Right ventricle myocardium inferior (tissue), 1 donor: ENCODE results near the gene BRD3. TPM values are rescaled to one million over a fixed set of nuclear protein-coding genes. Genes with fewer than 3 reads are reported as not detected.

Experiments used
- ATAC-seq: fragments of 200-7000 bp; cut with Tn5 transposase; one replicate; pipeline ENCODE4 v1.9.1; 2020; ENCODE audit warnings: mild to moderate bottlenecking, moderate library complexity
- DNase-seq: peaks from one replicate; pipeline ENCODE4 v3.0.0; 2021; ENCODE audit errors: missing footprints
- intact Hi-C: fragments of 100-400 bp; cut with DNase I; formaldehyde crosslinking; loops from one replicate; pipeline ENCODE4 v1.11.0; 2022
- total RNA-seq: library from RNA; stranded (reverse); fragmentation: NEBNext Ultra II Directional; extraction: Animal tissue kit (Norgen Biotek cat#: 25700); gene quantifications from one replicate; pipeline ENCODE4 v1.2.1, GENCODE V29; 2021
- donor health status: DM: no; HTN: yes; CAD: no; lungs with severe emphysema.

Gene BRD3
- total RNA-seq, 1 donor from 2014 or later, result 31.6 TPM

- ATAC-seq (no peak), DNase-seq (no peak)
- intact Hi-C loops, result loop anchor here (1.0 to 5.0 kb wide), 3 partner anchors 44 to 258 kb away; partner anchors contain the start of genes BRD3OS and RXRA
Measured at GRCh38 chr9:134068744-134069479, 1.1 kb upstream of the BRD3 start.

GRCh38 chr9:134066913-134067851, 644 bp downstream of the BRD3 start:
- DNase-seq (no peak), ATAC-seq (no peak)
- intact Hi-C loops, result loop anchor here (5.0 kb wide), 1 partner anchor 260 kb away; the partner anchor contains the start of gene RXRA

- DNase-seq (no peak), ATAC-seq (no peak)
- intact Hi-C loops, result loop anchor here (5.0 kb wide), 1 partner anchor 261 kb away; the partner anchor contains the start of gene RXRA
Measured at GRCh38 chr9:134066526-134066912, 1.3 kb downstream of the BRD3 start.

- ATAC-seq, result no peak
- DNase-seq, result no peak
- intact Hi-C loops, result loop anchor here (5.0 kb wide), 1 partner anchor 261 kb away; the partner anchor contains the start of gene RXRA
Measured at GRCh38 chr9:134065612-134066419, 2.0 kb downstream of the BRD3 start.

- DNase-seq, result no peak
- ATAC-seq, result no peak
- intact Hi-C loops, result loop anchor here (5.0 kb wide), 1 partner anchor 263 kb away; the partner anchor contains the start of gene RXRA
Measured at GRCh38 chr9:134064711-134065110, 3.1 kb downstream of the BRD3 start.

- DNase-seq (no peak), ATAC-seq (no peak)
- intact Hi-C loops, result no loop called here
Measured at GRCh38 chr9:134063571-134064450, 4.0 kb downstream of the BRD3 start.

GRCh38 chr9:134063088-134063570, 4.7 kb downstream of the BRD3 start:
- DNase-seq, result no peak
- intact Hi-C loops, result no loop called here
- ATAC-seq, result no peak

GRCh38 chr9:134062461-134063087, 5.3 kb downstream of the BRD3 start:
- DNase-seq (no peak), ATAC-seq (no peak)
- intact Hi-C loops, result no loop called here

GRCh38 chr9:134061688-134062371, 6.0 kb downstream of the BRD3 start:
- intact Hi-C loops, result no loop called here
- DNase-seq (no peak), ATAC-seq (no peak)

- intact Hi-C loops, result no loop called here
- ATAC-seq (no peak), DNase-seq (no peak)
Measured at GRCh38 chr9:134061019-134061687, 6.7 kb downstream of the BRD3 start.

- intact Hi-C loops, result no loop called here
Measured at GRCh38 chr9:134060546-134060945, 7.3 kb downstream of the BRD3 start.

GRCh38 chr9:134059661-134060395, 8.0 kb downstream of the BRD3 start:
- ATAC-seq (no peak), DNase-seq (no peak)
- intact Hi-C loops, result no loop called here

More at GRCh38 chr9:134060546-134060945, 7.3 kb downstream of the BRD3 start:
- DNase-seq, result no peak
- ATAC-seq, result no peak

GRCh38 chr9:134059188-134059641, 8.6 kb downstream of the BRD3 start:
- ATAC-seq, result no peak
- intact Hi-C loops, result no loop called here
- DNase-seq, result no peak

- intact Hi-C loops, result no loop called here
- ATAC-seq (no peak), DNase-seq (no peak)
Measured at GRCh38 chr9:134058716-134059115, 9.1 kb downstream of the BRD3 start.
